Small intestine (tissue), 7 donors: Measurements from ENCODE around the gene EYS. TPM values are rescaled to one million over a fixed set of nuclear protein-coding genes. Genes with fewer than 3 reads are reported as not detected.
A peak's percentile ranks its signal among the peaks of the same experiment; 100 is the strongest.

Experiments
- DNase-seq, 2 donors: peaks; one replicate each; pipeline versions ENCODE4 v3.0.0 to v3.0.0-alpha.2; 2013
- FAIRE-seq: peaks from 2 replicates; lab custom pipeline; 2012; peaks lifted over from hg19 to GRCh38; lab: Jason Lieb, UNC
- H3K27ac ChIP-seq, 3 donors: one replicate each; pipeline ENCODE4 v1.5.1; 2013; ENCODE audit warnings: low read length in 2 of 3, mild to moderate bottlenecking in 2 of 3, control low read depth in 1 of 3, inconsistent platforms in 1 of 3, low read depth in 1 of 3, moderate library complexity in 1 of 3
- H3K27me3 ChIP-seq, 3 donors: one replicate each; pipeline ENCODE4 v1.6.1; 2013; ENCODE audit warnings: low read length in 3 of 3, inconsistent platforms in 1 of 3; ENCODE audit not compliant: control insufficient read depth in 3 of 3, insufficient read depth in 3 of 3
- H3K36me3 ChIP-seq, 3 donors: one replicate each; pipeline ENCODE4 v1.6.1; 2013; ENCODE audit warnings: low read length in 3 of 3, inconsistent platforms in 1 of 3, low read depth in 1 of 3, mild to moderate bottlenecking in 1 of 3, moderate library complexity in 1 of 3; ENCODE audit not compliant: control insufficient read depth in 3 of 3, insufficient read depth in 2 of 3
- H3K4me1 ChIP-seq, 3 donors: one replicate each; pipeline ENCODE4 v1.6.1; 2013; ENCODE audit warnings: low read length in 2 of 3, inconsistent platforms in 1 of 3, low read depth in 1 of 3, mild to moderate bottlenecking in 1 of 3, moderate library complexity in 1 of 3; ENCODE audit not compliant: control insufficient read depth in 3 of 3, insufficient read depth in 2 of 3
- H3K4me3 ChIP-seq, 3 donors: one replicate each; pipeline ENCODE4 v1.5.1; 2013; ENCODE audit warnings: low read length in 3 of 3, control low read depth in 1 of 3, inconsistent platforms in 1 of 3, low read depth in 1 of 3, mild to moderate bottlenecking in 1 of 3, moderate library complexity in 1 of 3
- H3K9me3 ChIP-seq, 2 donors: one replicate each; pipeline ENCODE4 v1.6.1; 2013; ENCODE audit warnings: low read depth in 1 of 2, low read length in 1 of 2; ENCODE audit not compliant: control insufficient read depth in 2 of 2, insufficient read depth in 1 of 2
- WGBS, 3 donors: extraction: QIAGEN DNeasy Blood & Tissue Kit; methylation state at CpG; one replicate each; pipeline ENCODE4 v1.1.7; 2013; 5-methylcytosine and 5-hydroxymethylcytosine counted together
- polyA plus RNA-seq, 4 donors: library from polyadenylated mRNA; stranded (reverse) in 3 of 4; unstranded in 1 of 4; fragments of 200-250 nt in 3 of 4; fragments of 120-200 nt in 1 of 4; gene quantifications; one replicate each; pipeline versions ENCODE4 v1.2.1 to v1.2.3, GENCODE V29; 2013
- donor health status: healthy with polysubstance abuse.
- donor health status: control.
- donor health status: control.
- donor health status: Bipolar disorder and iron deficiency.
- donor health status: healthy.

Gene EYS
- polyA plus RNA-seq, 4 donors, result 0.78 TPM; not detected in 3

GRCh38 chr6:65161661-65162060 is 545.4 kb downstream of the EYS start:
- DNase-seq (no peak), FAIRE-seq (no peak)
- H3K9me3 ChIP-seq, result no peaks in the 10 kb centered on the region
- H3K4me3 ChIP-seq, result no peak overlapping the region
- no peaks in the 10 kb centered on the region for H3K27me3 ChIP-seq
- no peak overlapping the region for H3K27ac ChIP-seq
- H3K4me1 ChIP-seq, result no peaks in the 10 kb centered on the region
- no peaks in the 10 kb centered on the region for H3K36me3 ChIP-seq
- WGBS, 3 donors, result 24 to 67% (median 41%) methylated on average over 1 of the region's 1 CpG

- WGBS, 3 donors, result 40 to 51% (median 41%) methylated on average over 3 of the region's 3 CpGs
- Histone ChIP-seq H3K27me3 (no peaks in the 10 kb centered on the region), H3K27ac (no peak overlapping the region), H3K9me3 (no peaks in the 10 kb centered on the region), H3K4me3 (no peak overlapping the region), H3K4me1 (no peaks in the 10 kb centered on the region), H3K36me3 (no peaks in the 10 kb centered on the region)
- peak; percentile 10 for FAIRE-seq
- no peak for DNase-seq
Measured at GRCh38 chr6:65157025-65157424, 550.0 kb downstream of the EYS start.

- DNase-seq, result no peak
- Histone ChIP-seq H3K27me3 (no peaks in the 10 kb centered on the region), H3K36me3 (no peaks in the 10 kb centered on the region), H3K27ac (no peak overlapping the region), H3K9me3 (no peaks in the 10 kb centered on the region), H3K4me3 (no peak overlapping the region), H3K4me1 (no peaks in the 10 kb centered on the region)
- FAIRE-seq, result no peak
- 65 to 77% (median 67%) methylated on average over 1 of the region's 1 CpG for WGBS, 3 donors
Measured at GRCh38 chr6:65155083-65155482, 551.9 kb downstream of the EYS start.

- H3K36me3 ChIP-seq, result no peaks in the 10 kb centered on the region
- peaks cover 0 to 5% of the 10 kb centered on the region in 2 donors for H3K9me3 ChIP-seq
- no peaks in the 10 kb centered on the region for H3K27me3 ChIP-seq
- no peak overlapping the region for H3K27ac ChIP-seq
- 75 to 82% (median 81%) methylated on average over 1 of the region's 1 CpG for WGBS, 3 donors
- no peak for FAIRE-seq
- no peak for DNase-seq
- no peaks in the 10 kb centered on the region for H3K4me1 ChIP-seq
- no peak overlapping the region for H3K4me3 ChIP-seq
Measured at GRCh38 chr6:65149841-65150240, 557.2 kb downstream of the EYS start.

- Histone ChIP-seq H3K27me3 (no peaks in the 10 kb centered on the region), H3K27ac (no peak overlapping the region), H3K36me3 (no peaks in the 10 kb centered on the region), H3K9me3 (peaks cover 0 to 5% of the 10 kb centered on the region in 2 donors), H3K4me3 (no peak overlapping the region), H3K4me1 (no peaks in the 10 kb centered on the region)
- DNase-seq (no peak), FAIRE-seq (no peak)
- 37 to 68% (median 52%) methylated on average over 2 of the region's 2 CpGs for WGBS, 3 donors
Measured at GRCh38 chr6:65148839-65149238, 558.2 kb downstream of the EYS start.

GRCh38 chr6:65135567-65135966 is 571.5 kb downstream of the EYS start:
- H3K27me3 ChIP-seq, result no peaks in the 10 kb centered on the region
- no peaks in the 10 kb centered on the region for H3K4me1 ChIP-seq
- no peaks in the 10 kb centered on the region for H3K36me3 ChIP-seq
- peaks cover 0 to 5% of the 10 kb centered on the region in 2 donors for H3K9me3 ChIP-seq
- WGBS, 3 donors, result 51 to 57% (median 51%) methylated on average over 2 of the region's 2 CpGs
- FAIRE-seq, result no peak
- H3K4me3 ChIP-seq, result no peak overlapping the region
- no peak overlapping the region for H3K27ac ChIP-seq
- DNase-seq, result no peak

GRCh38 chr6:65126667-65127066 is 580.4 kb downstream of the EYS start:
- FAIRE-seq, result no peak
- no peaks in the 10 kb centered on the region for H3K27me3 ChIP-seq
- WGBS, 3 donors, result 65 to 74% (median 66%) methylated on average over 2 of the region's 2 CpGs

GRCh38 chr6:65123521-65123920 is 583.5 kb downstream of the EYS start:
- H3K27me3 ChIP-seq, result no peaks in the 10 kb centered on the region
- H3K27ac ChIP-seq, result no peak overlapping the region
- FAIRE-seq, result no peak
- H3K4me3 ChIP-seq, result no peak overlapping the region
- no peaks in the 10 kb centered on the region for H3K9me3 ChIP-seq
- no peaks in the 10 kb centered on the region for H3K36me3 ChIP-seq
- 65 to 90% (median 76%) methylated on average over 1 of the region's 1 CpG for WGBS, 3 donors
- H3K4me1 ChIP-seq, result no peaks in the 10 kb centered on the region
- DNase-seq, result no peak

More at GRCh38 chr6:65126667-65127066, 580.4 kb downstream of the EYS start:
- Histone ChIP-seq H3K9me3 (no peaks in the 10 kb centered on the region), H3K4me1 (no peaks in the 10 kb centered on the region), H3K27ac (no peak overlapping the region), H3K4me3 (no peak overlapping the region), H3K36me3 (no peaks in the 10 kb centered on the region)
- DNase-seq, result no peak

GRCh38 chr6:65117817-65118409 is 589.1 kb downstream of the EYS start:
- no peak for FAIRE-seq

More at GRCh38 chr6:65117817-65118409, 589.1 kb downstream of the EYS start:
- WGBS, 3 donors, result 70 to 79% (median 72%) methylated on average over 3 of the region's 3 CpGs
- Histone ChIP-seq H3K36me3 (no peaks in the 10 kb centered on the region), H3K27ac (no peak overlapping the region), H3K4me3 (no peak overlapping the region), H3K9me3 (no peaks in the 10 kb centered on the region), H3K27me3 (no peaks in the 10 kb centered on the region), H3K4me1 (no peaks in the 10 kb centered on the region)
- DNase-seq, result no peak
